Pons (tissue), 1 donor: Measurements from ENCODE around the gene ZNF518B.
"Not testable (repeated sequence)": the region's sequence is repeated elsewhere in the genome, so short reads cannot be mapped to it uniquely, and the experiment has no call there.

Source experiments
- DNase-seq: peaks from one replicate; pipeline ENCODE4 v3.0.0-alpha.2; 2016; ENCODE audit warnings: low spot score

ZNF518B gene

DNA sequence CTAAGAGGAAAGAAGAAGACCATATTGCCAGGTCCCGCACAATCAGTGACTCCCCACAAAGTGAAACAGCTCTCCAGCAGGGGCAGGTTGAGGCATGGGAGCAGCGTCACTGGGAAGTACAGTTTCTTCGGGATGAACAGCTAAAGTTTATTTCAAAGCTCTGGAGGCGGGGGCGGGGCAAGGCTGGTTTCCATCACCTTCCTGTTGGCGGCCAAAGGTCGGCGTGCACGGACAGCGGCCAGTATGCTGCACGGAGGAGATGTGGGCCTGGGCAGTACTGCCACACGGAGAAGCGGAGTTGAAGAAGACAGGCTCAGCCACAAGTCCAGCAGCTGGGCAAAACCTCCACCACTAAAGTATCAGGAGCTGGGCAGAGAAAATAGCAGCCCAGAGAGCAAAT lies 951 bp upstream of the ZNF518B start:
- DNase-seq, result no peak

DNA sequence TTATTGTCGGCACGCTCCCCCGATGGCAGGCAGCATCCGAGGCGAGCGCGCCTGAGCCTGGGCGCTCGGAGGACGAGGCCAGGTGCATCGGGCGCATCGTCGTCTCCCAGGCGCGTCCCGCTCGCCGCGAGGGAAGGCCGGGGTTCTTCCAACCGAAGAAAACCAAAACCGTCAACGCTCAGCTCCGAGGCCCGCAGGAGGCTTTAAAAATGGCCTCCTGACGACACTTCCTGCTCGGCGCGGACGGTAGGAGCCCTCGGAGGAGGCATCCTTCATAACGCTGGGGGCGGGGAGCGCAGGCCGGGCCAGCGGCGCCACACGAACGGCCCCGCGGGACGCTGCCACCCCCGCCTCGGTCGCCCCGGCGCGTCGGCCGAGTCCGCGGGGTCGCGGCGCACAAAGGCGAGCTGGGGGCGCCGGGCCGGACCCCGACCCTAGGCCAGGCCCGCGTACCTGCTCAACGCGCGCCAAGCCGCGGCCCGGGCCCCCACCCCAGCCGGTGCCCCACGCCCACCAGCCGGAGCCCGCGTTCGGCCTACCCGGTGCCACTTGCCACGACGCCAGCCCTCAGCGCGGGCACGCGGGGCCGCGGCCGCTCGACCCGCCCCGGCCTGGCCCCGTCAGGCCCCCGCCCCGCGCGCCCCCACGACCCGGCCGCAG lies 501 bp downstream of the ZNF518B start:
- DNase-seq, result no peak

DNA sequence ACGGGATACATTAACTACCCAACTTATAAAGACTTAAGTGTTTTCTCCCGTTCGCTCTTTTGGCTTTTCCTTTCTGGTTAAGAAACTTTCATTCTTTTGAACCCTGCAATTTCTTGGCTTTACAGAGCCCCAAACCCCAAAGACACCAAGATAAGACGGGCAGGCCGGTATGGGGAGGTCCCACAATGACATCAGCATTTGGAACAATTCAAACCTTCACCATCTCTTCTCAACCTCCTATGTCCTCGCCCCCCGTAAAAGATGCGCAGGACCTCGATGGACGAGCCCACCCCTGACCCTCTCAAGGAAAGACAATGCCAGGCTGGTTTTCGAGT lies 999 bp downstream of the ZNF518B start:
- no peak for DNase-seq

DNA sequence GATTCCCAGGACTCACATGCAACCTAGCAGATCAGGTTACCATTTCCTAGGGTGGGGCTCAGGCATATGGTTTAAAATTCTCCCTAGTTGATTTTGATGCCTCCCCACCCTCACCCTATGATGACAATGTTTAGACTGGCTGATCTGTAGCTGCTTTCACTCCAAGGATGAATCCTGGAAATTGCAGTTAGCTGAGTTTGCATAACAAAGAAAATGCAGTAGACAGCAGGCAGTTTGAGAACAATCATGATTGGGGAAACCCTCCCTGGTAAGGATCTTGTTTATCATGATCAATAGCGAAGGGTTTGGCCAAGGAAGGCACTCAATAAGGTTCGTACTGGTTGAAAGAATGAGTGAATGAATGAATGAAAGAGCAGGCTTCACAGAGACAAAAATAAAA lies 2.1 kb downstream of the ZNF518B start:
- DNase-seq, result no peak

DNA sequence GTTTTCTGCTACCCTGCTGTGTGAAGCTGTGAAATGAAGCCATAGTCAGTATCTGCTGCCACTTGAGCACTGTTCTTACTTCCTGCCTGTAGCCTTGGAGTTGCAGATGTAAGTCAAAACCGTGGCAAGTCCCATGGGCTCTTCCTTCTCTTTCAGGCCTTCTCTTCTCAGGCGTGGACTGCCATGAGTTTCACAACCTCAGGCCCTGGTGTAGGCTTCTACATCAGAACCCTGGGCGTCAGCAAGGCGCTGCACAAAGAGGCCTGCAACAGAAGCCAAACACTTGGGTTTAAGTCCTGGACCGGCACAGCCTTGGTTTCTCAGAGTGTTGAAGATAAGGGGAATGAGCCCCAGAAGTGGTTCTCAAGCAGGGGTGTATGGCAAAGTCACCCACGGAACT lies 2.5 kb downstream of the ZNF518B start:
- DNase-seq, result no peak

DNA sequence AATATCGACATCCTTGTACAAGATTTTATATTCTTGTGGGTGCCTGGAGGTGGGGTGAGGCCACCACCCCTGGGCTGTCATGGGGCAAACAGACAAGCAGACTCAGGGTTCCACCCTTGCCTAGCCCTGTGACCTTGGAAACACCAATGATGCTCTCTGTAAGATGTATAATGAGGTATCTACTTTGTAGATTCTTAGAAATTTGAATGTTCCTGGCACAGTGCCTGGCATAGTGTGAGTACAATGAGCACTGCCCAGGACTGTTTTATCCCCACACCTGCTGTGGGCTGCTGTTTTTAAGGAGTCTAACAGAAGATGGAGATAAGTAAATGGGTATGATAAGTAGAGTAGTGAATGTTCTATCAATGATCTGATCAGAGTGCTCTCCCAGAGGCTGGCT lies 3.1 kb downstream of the ZNF518B start:
- DNase-seq, result no peak

DNA sequence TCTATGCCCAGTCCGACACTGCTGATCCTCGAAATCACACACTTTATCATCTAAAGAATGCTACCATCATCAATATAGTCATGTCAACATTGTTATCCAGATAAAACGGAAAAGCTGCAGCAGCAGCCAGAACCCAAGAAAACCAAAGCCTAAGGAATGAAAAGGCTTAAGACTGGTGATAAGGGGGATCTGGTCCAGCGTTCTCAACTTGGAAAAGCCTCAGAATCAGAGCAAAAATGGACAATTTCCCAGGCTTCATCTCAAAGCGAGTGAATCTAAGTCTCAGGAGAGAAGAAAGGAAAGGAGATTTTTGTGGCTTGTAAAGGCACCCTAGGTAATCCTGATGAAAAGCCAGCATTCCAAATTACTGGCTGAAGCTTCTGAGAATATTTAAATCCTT lies 8.2 kb downstream of the ZNF518B start:
- no peak for DNase-seq

DNA sequence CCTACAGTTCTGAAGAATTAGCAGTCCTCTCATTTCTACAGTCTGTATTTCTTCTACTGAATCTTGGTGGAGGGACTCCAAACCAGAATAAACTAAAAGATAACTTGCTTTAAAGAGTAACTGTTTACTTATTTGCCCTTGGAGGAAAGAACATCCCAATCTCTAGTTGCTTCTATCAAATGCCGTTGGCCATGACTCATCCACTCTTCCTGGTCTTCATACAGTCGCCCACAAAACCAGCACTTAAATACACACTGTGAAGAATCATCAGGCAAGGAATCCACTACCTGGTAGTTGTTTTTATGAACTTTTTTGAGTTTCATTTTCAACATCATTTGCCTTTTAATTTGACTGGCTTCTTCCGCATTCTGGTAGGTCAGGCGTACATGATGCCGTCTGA lies 14.2 kb downstream of the ZNF518B start:
- no peak for DNase-seq

DNA sequence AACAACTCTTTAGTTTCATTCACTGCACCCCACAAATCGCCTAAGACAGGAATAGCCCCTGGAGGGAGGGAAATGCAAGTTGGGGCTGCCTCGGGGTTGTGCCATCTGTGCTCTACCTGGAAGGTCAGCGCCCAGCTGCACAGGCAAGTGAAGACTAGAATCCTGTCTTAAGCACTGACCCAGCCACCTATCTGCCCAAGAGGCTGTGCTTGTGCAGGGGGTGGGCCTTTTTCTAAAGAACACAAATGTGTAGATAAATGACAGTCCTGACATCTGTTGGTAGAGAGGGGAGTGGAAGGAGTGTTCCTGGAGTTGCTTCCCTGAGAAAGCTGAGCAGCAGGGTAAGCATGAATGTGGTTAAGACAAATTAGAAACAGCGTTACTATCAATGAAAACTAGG lies 15.7 kb downstream of the ZNF518B start:
- DNase-seq, result no peak

DNA sequence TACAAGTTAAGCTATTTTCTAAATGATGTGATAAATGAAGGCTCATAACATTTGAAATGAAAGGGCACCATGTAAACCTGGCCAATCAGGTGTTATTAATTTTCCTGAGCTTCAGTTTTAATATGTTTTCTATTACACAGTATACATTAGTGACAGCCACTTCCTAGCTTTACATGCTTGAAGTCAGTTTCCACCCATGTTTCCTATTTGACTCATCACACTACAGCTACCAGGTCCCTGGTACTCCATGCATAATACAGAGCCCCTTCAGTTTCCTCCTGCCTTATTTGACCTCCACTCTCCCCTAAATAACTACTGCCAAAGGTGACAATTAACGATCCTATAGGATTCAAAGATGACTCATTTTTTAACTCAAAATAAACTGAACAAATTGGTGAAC lies 18.3 kb downstream of the ZNF518B start:
- DNase-seq, result no peak

DNA sequence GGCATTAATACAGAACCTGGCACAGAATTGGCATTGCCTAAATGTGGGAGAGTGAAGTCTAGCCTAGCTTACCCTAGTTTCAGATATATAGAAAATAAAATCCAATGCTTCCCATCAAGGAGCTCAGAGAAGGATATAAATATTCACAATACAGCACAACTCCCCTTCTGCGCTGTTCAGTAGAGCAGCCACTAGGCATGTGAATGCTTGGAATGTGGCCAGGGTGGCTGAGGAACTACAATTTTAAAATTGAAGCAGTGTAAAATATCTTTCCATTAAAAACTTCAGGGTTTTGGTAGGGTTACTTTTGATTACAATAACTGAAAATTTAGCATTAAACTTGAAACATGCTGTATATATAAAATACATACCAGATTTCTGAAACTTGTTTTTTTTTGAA lies 19.5 kb downstream of the ZNF518B start:
- DNase-seq, result no peak

DNA sequence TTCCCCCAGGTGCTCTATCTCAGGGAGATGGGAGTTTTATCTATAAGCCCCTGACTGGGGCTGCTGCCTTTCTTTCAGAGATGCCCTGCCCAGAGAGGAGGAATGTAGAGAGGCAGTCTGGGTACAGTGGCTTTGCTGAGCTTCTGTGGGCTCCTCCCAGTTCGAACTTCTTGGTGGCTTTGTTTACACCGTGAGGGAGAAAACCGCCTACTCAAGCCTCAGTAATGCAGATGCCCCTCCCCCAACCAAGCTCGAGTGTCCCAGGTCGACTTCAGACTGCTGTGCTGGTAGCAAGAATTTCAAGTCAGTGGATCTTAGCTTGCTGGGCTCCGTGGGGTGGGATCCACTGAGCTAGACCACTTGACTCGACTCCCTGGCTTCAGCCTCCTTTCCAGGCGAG lies 29.5 kb downstream of the ZNF518B start:
- DNase-seq, result not testable (repeated sequence)

DNA sequence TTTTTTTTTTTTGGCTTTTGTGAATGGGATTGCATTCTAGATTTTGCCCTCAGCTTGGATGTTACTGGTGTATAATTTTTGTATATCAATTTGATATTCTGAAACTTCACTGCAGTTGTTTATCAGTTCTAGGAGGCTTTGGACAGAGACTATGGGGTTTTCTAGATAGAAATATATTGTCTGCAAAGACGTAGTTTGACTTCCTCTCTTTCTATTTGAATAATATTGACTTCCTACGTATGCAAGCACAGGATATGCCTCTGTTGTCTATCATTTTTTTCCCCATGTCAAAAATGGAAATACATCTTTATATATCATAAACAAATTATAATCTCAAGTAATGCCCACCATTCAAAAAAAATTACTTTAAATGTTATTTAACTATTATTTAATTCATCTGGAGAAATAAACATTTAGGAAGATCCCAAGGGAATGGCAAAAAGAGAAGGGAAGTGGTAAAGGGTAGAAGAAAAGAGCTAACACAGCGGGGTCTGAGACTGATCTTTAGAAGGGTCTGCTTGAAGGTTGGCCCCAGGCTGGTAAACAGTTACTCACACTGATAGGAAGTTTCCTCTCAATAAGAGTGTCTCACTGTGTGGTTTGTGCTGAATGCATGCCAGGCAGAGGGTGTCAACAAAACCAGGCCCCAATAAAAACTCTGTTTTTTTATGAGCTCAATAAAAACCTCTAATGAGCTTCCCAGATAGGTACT lies 35.7 kb downstream of the ZNF518B start:
- DNase-seq, result no peak

DNA sequence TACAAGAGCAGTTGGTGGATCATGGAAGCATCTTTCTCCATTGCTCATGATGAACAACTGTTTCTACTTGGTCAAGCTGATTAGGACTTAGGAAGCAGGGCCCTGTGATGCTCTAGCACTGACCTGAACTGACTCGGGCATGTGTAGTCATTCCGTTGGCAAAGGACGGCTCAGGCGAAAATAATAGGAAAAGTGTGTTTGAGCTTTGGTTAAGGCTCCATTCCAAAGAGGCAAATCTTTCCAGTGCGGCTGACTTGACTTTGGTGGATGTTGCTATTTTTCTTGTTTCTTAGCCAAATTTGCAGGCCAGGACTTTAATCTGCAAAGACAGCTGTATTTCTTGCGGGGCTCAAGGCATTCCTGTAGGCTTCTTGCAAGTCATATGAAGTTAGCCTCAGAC lies 39.5 kb downstream of the ZNF518B start:
- no peak for DNase-seq

DNA sequence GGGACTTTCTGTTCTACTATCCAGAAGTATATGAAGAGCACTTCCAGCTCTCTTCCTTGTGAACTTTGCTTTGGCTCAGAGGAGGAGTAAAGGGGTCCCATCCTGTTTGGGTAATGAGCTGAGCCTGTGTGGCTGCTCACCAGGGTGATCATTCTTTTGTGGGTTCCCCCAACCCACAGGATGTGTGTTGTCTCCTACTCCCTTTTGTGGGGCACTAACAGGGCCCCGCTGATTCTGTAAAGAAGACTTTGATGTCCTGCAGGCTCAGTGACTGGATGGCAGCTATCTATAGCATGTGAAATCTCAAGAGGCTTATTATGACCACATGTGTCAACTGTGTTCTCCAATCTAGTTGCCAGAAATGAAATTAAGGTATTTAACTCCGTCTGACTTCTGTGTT lies 40.8 kb downstream of the ZNF518B start:
- no peak for DNase-seq

DNA sequence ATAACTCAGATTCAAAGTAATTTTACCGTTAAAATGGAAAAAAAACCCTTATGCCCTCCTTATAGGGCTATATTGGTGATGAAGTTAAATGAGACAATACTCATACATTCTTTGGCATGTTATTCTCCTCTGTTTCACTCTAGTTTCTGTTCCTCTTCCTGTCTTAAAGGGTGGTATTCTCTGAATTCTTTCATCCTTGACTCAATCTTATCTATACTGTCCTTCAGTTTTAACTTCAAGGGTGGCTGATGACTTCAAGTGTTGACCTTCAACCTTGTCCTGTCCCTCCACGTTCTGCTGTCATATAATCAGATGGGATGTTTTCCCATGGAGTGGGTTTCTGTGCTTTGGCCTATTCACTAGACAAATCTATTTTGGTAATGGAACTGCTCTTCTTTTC lies 44.0 kb downstream of the ZNF518B start:
- DNase-seq, result no peak

DNA sequence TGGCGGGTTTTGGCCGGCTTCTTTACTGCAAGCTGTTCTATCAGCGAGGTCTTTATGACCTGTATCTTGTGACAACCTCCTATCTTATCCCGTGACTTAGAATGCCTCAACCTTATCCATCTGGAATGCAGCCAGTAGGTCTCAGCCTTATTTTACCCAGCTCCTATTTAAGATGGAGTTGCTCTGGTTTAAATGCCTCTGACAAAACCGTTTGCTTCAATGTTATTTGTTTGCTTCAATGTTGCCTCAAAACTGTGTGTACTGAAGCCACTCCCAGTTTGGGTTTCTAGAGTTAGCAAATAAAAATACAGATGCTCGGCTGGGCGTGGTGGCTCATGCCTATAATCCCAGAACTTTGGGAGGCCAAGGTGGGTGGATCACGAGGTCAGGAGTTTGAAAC lies 51.6 kb downstream of the ZNF518B start:
- no peak for DNase-seq

DNA sequence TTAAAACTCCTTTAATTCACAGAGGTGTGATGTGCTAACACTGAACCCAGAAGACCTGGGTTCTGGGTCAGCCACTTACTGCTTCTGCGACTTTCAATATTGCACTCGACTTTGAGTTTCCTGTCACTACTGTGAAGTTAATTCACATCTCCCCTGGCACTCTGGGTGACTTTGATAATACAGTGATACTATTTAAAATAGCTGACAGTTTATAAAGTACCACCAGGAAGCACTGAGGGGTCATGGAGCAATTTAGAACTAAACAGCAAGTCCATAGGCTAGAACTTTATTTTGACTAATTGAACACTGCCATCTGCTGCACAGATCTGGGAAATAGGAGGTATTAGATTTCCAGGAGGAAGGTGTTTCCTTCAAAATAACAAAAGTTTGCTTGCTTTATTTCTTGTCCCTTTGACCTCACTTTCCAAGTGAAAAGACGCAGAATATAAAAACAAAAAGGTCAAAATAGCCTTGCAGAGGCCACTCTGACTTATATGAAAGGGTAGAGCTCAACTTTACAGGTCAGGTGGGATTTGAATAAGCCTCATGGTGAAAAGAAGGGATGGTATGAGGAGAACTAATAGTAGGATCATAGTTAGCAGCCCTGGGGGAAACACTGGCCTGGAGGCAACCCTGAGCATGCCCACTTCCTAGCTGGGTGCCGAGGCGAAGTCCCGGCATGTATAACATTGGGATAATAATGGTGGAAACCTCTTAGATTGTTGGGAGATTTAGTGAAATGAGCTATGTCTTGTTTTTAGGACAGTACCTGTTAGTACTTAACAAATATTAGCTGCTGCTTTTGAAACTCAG lies 53.4 kb downstream of the ZNF518B start:
- peak; percentile 76 for DNase-seq

DNA sequence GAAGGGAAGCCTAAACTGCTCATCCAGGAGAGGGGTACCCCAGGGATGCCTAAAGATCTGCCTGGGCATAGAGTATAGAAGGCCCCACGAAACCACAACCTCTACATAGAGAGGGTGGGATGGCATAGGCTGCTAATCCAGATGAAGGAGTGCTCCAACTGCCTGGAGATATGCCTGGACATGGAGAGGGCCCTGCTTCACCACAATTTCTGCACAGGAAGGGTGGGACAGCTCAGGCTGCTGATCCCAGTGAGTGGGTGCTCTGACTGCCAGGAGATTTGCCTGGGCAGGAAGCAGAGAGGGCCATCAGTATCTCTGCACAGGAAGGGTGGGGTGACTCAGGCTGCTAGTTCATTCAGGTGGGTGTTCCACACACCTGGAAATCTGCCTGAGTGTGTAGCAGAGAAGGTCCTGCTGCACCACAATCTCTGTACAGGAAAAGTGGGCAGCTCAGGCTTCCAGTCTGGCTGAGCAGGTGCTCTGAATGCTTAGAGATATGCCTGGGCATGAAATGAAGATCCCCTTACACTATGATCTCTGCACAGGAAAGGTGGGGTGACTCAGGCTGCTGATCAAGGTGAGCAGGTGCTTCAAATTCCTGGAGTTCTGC lies 61.1 kb downstream of the ZNF518B start:
- no peak for DNase-seq
